Stimulated activated CD4-positive, alpha-beta T cell treated with anti-CD3 and anti-CD28 coated beads, Interleukin-4, amount 100 ng/mL, for 4 hours (primary cell): ENCODE data around the gene CLIC5.
"Not testable (repeated sequence)": the region's sequence is repeated elsewhere in the genome, so short reads cannot be mapped to it uniquely, and the experiment has no call there.

Experiments
- DNase-seq, 2 experiments: peaks; one replicate each; pipeline ENCODE4 v3.0.0-alpha.2; 2020

The CLIC5 gene

GRCh38 chr6:45959534-45960145 is 56.0 kb downstream of the CLIC5 start:
- DNase-seq: no peak

GRCh38 chr6:45956663-45957062 is 59.0 kb downstream of the CLIC5 start:
- no peak for DNase-seq

GRCh38 chr6:45956176-45956575 is 59.5 kb downstream of the CLIC5 start:
- no peak for DNase-seq

- DNase-seq: no peak
Measured at GRCh38 chr6:45955597-45955996, 60.1 kb downstream of the CLIC5 start.

GRCh38 chr6:45952546-45952945 is 63.1 kb downstream of the CLIC5 start:
- no peak for DNase-seq

- no peak for DNase-seq
Measured at GRCh38 chr6:45952168-45952529, 63.5 kb downstream of the CLIC5 start.

GRCh38 chr6:45951321-45952167 is 64.1 kb downstream of the CLIC5 start:
- no peak for DNase-seq

- no peak for DNase-seq
Measured at GRCh38 chr6:45949256-45949655, 66.4 kb downstream of the CLIC5 start.

GRCh38 chr6:45947807-45948206 is 67.9 kb downstream of the CLIC5 start:
- DNase-seq: no peak

- no peak for DNase-seq
Measured at GRCh38 chr6:45946887-45947286, 68.8 kb downstream of the CLIC5 start.

GRCh38 chr6:45946352-45946751 is 69.3 kb downstream of the CLIC5 start:
- no peak for DNase-seq

- DNase-seq: no peak
Measured at GRCh38 chr6:45942953-45943352, 72.7 kb downstream of the CLIC5 start.

- no peak for DNase-seq
Measured at GRCh38 chr6:45933855-45934254, 81.8 kb downstream of the CLIC5 start.

GRCh38 chr6:45931232-45931631 is 84.4 kb downstream of the CLIC5 start:
- no peak for DNase-seq

- DNase-seq: peak; percentile 25 to 53
Measured at GRCh38 chr6:45930420-45931040, 85.1 kb downstream of the CLIC5 start.

GRCh38 chr6:45929421-45930361 is 86.0 kb downstream of the CLIC5 start:
- no peak for DNase-seq

GRCh38 chr6:45928721-45929305 is 86.8 kb downstream of the CLIC5 start:
- no peak for DNase-seq

GRCh38 chr6:45927421-45928320 is 88.0 kb downstream of the CLIC5 start:
- no peak for DNase-seq

- DNase-seq: not testable (repeated sequence)
Measured at GRCh38 chr6:45926423-45926822, 89.2 kb downstream of the CLIC5 start.

GRCh38 chr6:45924763-45925342 is 90.8 kb downstream of the CLIC5 start:
- DNase-seq: no peak

- no peak for DNase-seq
Measured at GRCh38 chr6:45923831-45924391, 91.7 kb downstream of the CLIC5 start.
